ENCODE data around the gene NCAM2.

NCAM2 gene

DNA sequence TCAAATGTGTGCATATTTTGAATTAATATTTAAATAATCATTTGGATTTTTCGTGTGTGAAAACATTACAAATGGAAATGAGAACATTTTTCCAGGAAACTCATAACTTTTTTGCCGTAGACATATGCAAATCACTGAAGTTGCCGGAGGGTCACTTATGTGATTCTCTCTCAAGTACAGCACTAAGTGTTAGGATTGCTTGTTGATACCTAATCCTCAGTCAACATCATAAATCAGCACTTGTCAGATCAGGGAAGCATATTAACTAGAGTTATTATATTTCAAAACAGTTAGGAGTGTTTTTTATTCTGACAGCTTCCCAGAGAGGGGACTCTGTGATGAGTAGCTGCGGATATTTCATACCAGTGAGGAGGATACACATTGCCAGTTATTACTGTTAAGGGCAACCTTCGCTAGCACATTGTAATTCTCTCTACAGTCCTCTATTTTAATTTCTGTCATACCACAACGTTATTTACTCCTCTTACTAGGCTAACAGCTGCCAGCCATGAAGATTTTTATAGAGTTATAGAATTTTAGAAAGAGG, 41.5 kb downstream of the NCAM2 start:
- H3K4me3 ChIP-seq (replicated peaks; ENCODE audit: low read depth, low read length), result no peak overlapping the region
- DNase-seq (ENCODE audit: extremely low read depth, low read depth), result no peak
- TF ChIP-seq, protein P1, sequence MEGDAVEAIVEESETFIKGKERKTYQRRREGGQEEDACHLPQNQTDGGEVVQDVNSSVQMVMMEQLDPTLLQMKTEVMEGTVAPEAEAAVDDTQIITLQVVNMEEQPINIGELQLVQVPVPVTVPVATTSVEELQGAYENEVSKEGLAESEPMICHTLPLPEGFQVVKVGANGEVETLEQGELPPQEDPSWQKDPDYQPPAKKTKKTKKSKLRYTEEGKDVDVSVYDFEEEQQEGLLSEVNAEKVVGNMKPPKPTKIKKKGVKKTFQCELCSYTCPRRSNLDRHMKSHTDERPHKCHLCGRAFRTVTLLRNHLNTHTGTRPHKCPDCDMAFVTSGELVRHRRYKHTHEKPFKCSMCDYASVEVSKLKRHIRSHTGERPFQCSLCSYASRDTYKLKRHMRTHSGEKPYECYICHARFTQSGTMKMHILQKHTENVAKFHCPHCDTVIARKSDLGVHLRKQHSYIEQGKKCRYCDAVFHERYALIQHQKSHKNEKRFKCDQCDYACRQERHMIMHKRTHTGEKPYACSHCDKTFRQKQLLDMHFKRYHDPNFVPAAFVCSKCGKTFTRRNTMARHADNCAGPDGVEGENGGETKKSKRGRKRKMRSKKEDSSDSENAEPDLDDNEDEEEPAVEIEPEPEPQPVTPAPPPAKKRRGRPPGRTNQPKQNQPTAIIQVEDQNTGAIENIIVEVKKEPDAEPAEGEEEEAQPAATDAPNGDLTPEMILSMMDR (IDR thresholded peaks at IDR 0.05; ENCODE audit: low read depth, low read length, missing control alignments), result no peak

DNA sequence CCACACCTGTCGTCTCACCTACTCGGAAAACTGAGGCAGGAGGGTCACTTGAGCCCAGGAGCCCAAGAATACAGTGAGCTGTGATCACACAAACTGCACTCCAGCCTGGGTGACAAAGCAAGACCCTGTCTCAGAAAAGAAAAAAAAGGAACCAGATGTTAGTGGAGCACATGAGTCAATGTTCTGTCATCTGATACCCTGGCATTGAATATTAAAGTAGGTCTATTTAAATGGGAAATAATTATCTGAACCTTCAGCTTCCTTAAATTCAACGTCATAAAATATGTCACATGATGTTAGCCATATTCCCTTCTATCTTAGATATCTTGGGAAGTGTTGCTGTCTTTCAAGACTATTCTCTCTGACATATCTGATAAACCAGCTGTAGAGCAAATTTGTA, 47.3 kb downstream of the NCAM2 start:
- TF ChIP-seq, protein P1 (IDR thresholded peaks at IDR 0.05; ENCODE audit: low read depth, low read length, missing control alignments), result no peak
- DNase-seq (ENCODE audit: extremely low read depth, low read depth), result no peak
- no peak overlapping the region for H3K4me3 ChIP-seq (replicated peaks; ENCODE audit: low read depth, low read length)

DNA sequence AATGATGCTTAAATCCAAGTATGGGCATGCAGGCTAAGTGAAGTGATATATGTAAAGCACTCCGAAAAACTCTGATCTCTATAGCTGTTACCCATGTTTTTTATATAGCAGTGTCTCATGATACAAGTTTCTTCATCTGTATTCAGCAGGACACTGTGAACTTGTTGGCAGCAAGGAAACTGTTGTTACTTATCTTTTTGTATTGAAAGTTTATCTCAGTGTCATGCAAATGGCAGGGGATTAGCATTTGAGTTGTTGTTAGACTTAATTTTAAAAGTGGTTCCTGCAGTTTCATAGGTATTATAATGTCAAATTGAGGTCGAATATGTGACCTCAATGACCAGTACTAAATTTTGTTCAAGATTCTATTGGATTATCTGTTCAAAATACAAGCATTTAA, 47.9 kb downstream of the NCAM2 start:
- TF ChIP-seq, protein P1 (IDR thresholded peaks at IDR 0.05; ENCODE audit: low read depth, low read length, missing control alignments), result no peak
- H3K4me3 ChIP-seq (replicated peaks; ENCODE audit: low read depth, low read length), result no peak overlapping the region
- DNase-seq (ENCODE audit: extremely low read depth, low read depth), result no peak

DNA sequence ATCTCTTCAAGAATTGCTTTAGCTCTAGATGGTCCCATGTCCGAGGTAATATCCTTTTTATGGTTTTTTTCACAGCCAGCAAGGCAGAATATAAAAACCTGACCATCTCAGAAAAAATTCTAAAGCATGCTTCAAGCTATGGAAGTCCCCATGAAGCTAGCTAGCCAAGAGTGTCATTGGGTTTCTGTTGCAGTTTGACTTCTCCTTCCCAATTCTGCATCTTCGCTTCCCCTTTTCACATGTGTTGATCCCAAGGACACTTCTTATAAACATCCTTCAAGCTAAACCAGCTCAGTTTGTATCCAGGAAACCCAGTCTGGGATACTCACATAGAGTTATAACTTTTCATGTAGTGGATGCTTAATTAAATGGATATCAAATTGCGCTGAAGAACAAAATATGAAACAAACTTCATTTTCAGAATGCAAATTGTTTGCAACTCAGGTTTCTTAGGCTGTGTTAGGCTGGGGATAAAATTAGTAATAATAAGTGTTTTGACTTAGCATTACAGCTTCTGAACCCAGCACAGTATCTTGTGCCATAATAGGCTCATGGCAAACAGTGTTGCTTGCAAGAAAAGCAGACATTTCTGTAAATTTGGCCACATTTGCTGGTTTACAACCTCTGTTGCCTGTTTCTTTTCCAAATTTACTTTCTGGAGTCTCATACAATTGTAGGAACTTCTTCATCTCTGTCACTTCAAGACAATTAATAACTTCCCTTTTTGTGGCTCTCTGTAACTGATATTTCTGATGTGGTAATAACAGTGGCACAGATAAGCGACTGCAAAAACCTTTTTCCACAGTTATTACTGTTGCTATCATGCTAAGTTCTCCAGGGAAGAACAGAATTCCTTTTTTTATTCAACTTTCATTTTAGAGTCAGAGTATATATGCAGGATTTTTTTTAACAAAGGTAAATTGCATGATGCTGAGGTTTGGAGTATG, 53.2 kb downstream of the NCAM2 start:
- H3K4me3 ChIP-seq (replicated peaks; ENCODE audit: low read depth, low read length), result no peak overlapping the region
- no peak for DNase-seq (ENCODE audit: extremely low read depth, low read depth)
- TF ChIP-seq, protein P1 (IDR thresholded peaks at IDR 0.05; ENCODE audit: low read depth, low read length, missing control alignments), result no peak

DNA sequence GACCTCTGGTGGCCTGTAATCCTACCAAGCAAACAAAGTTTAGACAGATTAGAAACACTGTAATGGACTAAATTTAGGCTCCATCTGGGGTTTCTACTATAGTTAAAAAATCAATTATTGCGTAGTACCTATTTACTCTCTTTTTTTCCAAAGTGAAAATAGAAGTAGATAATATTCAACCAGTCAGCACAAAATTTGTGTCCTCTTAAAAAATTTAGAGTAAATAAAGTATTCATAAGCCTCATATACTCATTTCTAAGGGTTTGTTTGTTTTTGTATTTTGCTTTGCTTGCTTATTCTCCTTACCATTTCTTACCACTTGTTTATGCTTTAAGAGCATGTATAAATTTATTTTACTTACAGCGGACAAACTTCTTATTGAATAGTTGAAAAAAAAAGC, 54.5 kb downstream of the NCAM2 start:
- no peak overlapping the region for H3K4me3 ChIP-seq (replicated peaks; ENCODE audit: low read depth, low read length)
- TF ChIP-seq, protein P1 (IDR thresholded peaks at IDR 0.05; ENCODE audit: low read depth, low read length, missing control alignments), result no peak
- DNase-seq (ENCODE audit: extremely low read depth, low read depth), result no peak

DNA sequence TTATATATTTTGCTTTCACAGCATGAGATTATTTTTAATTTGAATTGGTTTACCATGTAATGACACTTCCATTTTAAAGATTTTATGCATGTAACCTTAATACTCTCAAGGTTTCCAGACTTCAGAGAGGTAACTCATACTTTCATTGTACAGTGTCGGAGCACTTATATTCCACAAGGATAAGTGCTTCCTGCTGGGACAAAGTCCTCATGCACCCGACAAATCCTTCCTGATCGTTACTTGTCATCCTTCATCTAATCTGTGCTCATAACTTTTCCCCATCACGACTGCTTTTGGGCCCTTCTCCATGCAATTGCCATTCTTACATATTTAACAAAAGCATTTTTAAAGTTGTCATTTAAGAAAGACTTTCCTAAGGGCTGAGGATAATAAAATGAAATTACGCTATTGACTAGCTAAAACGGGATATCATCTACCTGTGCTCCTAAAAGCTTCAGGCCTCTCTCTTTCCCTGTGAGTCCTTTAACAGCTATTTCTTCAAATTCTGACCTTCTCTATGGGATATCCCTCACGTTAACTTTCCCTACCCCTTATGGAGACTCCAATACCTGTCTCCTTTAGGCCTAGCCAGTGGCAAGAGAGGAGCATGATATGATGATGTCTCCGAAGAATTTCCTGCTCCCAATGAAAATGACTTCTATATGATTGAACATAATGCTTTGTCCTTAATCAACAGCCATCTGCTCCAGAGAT, 59.3 kb downstream of the NCAM2 start:
- no peak for DNase-seq (ENCODE audit: extremely low read depth, low read depth)

More for the DNA sequence above, 59.3 kb downstream of the NCAM2 start:
- TF ChIP-seq, protein P1 (IDR thresholded peaks at IDR 0.05; ENCODE audit: low read depth, low read length, missing control alignments), result no peak
- no peak overlapping the region for H3K4me3 ChIP-seq (replicated peaks; ENCODE audit: low read depth, low read length)
